CD1c-positive myeloid dendritic cell (primary cell): ENCODE results near the gene DGLUCY.
"Not testable (repeated sequence)": the region's sequence is repeated elsewhere in the genome, so short reads cannot be mapped to it uniquely, and the experiment has no call there.

Source experiments
- DNase-seq: peaks from one replicate; pipeline ENCODE4 v3.0.0-alpha.2; 2016; ENCODE audit errors: extremely low spot score

Gene DGLUCY

GRCh38 chr14:91108941-91109611 lies 4.8 kb upstream of the DGLUCY start:
- peak; percentile 66 for DNase-seq

DNA sequence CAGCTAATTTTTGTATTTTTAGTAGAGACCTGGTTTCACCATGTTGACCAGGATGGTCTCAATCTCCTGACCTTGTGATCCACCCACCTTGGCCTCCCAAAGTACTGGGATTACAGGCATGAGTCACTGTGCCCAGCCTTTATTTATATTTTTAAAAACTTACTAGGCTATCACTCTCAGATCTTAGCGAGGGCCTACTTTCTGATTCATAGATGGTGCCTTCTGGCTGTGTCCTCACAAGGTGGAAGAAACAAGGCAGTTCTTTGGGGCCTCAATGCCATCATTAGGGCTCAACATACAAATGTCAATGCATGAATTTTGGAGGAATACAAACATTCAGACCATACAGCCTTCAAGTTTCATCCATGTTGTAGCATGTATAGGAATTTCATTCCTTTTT lies 2.4 kb upstream of the DGLUCY start:
- no peak for DNase-seq

GRCh38 chr14:91112194-91112593 lies 1.7 kb upstream of the DGLUCY start:
- DNase-seq = no peak

GRCh38 chr14:91114079-91115065 lies 499 bp downstream of the DGLUCY start:
- peak; percentile 84 for DNase-seq

GRCh38 chr14:91115986-91116770 lies 2.3 kb downstream of the DGLUCY start:
- peak; percentile 24 for DNase-seq

DNA sequence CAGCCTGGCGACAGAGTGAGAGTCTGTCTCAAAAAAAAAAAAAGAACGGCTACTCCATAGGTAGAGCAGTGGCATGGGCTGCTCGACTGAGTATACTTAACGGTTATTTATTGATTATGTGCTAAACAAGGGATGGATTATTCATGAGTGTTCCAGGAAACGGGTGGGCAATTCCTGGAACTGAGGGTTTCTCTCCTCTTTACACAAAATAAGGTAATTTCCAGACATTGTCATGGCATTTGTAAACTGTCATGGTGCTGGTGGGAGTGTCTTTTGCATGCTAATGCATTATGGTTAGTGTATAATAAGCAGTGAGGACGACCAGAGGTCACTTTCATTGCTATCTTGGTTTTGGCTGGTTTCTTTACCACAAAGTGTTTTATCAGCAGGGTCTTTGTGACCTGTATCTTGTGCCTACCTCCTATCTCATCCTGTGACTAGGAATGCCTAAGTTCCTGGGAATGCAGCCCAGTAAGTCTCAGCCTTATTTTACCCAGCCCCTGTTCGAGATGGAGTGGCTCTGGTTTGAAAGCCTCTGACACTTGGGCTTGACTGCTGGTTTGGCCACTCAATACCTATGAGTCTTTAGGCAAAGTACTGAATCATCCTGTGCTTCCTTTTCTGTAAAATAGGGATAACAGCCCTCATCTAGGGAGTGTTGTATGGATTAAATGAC lies 3.2 kb downstream of the DGLUCY start:
- no peak for DNase-seq

DNA sequence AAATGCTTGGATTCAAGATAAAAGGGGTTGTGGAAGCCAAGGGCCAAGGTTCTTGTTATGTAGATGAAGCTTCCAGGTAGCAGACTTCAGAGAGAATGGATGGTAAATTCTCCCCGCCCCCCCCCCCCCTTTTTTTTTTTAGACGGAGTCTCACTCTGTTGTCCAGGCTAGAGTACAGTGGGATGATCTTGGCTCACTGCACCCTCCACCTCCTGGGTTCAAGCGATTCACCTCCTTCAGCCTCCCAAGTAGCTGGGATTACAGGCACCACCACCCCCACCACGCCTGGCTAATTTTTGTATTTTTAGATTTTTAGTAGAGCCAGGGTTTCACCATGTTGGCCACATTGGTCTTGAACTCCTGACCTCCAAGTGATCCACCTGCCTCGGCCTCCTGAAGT lies 4.1 kb downstream of the DGLUCY start:
- no peak for DNase-seq

GRCh38 chr14:91118511-91119068 lies 4.7 kb downstream of the DGLUCY start:
- no peak for DNase-seq

DNA sequence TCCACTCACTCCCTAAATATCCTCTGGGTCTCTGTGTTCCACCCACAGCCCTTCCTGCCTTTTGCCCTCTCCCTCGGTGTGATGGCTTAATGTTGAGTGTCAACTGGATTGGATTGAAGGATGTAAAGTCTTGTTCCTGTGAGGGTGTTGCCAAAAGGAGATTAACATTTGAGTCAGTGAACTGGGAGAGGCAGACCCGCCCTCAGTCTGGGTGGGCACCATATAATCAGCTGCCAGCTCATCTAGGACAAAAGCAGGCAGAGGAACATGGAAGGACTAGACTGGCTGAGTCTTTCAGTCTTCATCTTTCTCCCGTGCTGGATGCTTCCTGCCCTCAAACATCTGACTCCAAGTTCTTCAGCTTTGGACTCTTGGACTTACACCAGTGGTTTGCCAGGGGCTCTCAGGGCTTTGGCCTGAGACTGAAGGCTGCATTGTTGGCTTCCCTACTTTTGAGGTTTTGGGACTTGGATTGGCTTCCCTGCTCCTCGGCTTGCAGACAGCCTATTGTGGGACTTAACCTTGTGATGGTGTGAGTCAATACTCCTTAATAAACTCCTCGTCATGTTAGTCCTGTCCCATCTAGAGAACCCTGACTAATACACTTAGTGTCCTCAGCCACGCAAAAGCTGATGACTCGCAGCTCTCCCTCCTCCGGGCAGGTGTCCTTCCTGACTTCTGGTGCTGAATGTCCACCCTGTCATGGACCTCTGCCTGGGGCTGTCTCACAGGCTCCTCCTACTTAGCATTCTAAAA lies 5.9 kb downstream of the DGLUCY start:
- no peak for DNase-seq

- no peak for DNase-seq
These were observed 9.3 kb downstream of the DGLUCY start for GRCh38 chr14:91123201-91123600.

DNA sequence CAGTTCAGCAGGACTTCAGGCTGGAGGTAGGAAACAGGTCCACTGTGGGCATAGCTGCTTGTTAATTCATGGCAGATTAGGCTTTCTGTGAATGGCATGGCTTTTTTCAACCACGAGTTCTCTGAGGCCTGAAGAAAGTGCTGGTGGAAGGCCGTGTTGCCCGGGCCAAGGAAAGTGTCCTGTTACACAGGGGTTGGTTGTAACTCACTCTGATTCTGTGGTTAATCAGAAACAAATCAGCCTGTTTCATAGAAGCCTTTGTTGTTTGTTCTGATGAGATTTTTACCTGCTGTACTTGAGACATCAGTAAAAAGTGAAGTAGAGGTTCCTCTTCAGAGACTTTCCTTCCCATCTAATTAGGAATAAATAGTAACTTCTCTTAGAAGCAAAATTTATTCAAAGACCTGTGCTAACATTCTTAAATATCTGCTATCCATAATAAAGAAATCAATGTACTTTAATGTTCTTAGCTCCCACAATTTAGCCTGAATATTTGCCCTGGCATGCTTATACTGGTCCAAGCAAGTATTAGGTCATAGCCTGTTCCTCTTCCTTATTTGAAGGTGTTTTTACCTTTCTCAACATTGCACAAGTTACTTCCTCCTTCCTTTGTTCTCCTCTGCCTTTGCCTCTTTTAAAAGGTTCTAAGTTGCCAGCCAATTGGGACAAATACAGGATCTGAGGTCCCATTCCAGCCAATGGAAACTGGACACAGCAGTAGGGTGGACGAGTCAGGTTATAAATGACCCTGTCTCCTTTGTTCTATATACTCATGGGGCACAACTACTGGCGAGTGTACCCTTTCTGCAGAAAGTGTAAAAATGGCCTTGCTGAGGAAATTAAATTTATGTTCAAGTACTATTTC lies 10.8 kb downstream of the DGLUCY start:
- not testable (repeated sequence) for DNase-seq

GRCh38 chr14:91125271-91125660 lies 11.4 kb downstream of the DGLUCY start:
- no peak for DNase-seq

DNA sequence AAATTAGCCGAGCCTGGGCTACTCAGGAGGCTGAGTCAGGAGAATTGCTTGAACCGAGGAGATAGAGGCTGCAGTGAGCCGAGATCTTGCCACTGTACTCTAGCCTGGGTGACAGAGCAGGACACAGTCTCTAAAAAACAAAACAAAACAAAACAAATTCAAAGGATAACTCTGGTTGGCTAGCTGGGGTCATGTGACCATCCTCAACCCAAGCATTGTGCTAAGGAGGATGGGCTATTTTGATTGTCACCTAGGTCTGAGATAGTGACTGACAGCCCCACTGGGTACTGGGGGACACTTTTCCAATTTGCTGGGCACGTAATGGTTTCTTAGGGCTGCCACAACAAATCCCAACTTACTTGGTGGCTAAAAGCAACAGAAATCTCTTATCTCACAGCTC lies 11.9 kb downstream of the DGLUCY start:
- DNase-seq = no peak

GRCh38 chr14:91126761-91127160 lies 12.9 kb downstream of the DGLUCY start:
- DNase-seq = no peak

DNA sequence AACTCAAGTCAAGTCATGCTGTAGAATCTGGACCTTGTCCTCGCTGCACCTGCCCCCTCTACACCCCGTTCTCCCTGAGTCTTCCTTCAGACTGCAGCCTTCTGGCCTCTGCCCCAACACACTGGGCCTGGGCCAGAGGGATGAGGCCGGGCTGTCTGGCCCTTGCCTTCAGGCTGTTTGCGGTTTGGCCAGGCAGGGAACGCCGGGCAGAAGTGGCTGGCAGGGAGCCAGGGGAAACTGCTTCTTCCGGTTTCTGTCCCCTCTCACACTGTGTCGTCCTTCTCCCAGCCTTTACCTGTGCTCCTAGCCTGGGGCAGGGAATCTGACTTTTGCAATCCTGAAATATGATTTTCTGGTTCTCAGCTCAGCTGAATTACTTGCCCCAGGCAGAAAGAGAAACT lies 13.5 kb downstream of the DGLUCY start:
- DNase-seq = no peak

- DNase-seq = no peak
These were observed 14.1 kb downstream of the DGLUCY start for GRCh38 chr14:91127924-91128323.

DNA sequence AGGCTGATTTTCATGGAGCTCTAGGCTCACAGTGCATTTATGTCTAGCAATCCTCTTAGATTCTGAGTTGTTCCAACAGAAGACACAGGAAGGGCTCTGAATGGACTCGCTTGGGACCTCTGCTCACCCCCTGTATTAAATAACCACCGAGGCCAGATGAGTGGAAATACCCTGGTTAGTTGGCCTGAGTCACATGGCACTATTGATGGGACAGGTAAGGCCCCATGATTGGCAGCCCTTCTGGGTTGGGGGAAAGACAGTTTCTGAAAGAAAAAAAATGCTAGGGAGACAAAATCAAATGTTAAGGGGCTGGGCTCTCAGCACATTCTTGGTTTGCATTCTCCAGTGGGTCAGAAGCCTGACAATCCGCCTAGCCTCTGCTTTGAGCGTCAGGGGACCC lies 14.8 kb downstream of the DGLUCY start:
- no peak for DNase-seq

DNA sequence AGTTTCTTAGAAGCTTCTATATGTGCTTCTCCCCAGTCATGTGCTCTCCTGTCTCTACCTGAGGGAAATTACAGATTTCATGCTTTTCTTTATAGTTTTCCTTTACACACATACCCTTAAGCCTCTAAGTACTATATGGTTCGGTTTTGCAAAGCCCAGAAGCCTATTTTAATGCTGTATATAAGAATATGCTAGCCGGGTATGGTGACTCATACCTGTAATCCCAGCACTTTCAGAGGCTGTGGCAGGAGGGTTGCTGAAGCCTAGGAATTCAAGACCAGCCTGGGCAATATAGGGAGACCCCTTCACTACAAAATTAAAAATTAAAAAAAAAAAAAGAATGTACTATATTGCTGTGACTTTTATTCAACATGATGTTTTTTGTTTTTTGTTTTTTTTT lies 15.4 kb downstream of the DGLUCY start:
- DNase-seq = no peak

DNA sequence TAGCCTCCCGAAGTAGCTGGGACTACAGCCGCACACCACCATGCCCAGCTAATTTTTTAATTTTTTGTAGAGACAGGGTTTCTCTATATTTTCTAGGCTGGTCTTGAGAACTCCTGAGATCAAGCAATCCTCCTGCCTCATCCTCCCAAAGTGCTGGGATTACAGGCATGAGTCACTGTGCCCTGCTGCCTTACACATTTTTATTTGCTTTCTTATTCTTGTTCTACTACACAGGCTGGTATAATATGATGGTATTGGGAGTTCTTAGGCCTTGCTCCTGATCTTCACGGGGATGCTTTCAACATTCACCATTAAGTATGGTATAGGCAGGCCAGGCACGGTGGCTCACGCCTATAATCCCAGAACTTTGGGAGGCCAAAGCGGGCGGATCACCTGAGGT lies 21.2 kb downstream of the DGLUCY start:
- DNase-seq = no peak
